Measurements from ENCODE around the gene FBRSL1. TPM values are rescaled to one million over a fixed set of nuclear protein-coding genes. Genes with fewer than 3 reads are reported as not detected.

The FBRSL1 gene
- total RNA-seq, 1 donor = 13.5 TPM

- H3K4me3 ChIP-seq (ENCODE audit: low read length) = no peak overlapping the region
- H3K4me1 ChIP-seq (ENCODE audit: insufficient read depth, low read length) = no peaks in the 10 kb centered on the region
- H3K27me3 ChIP-seq (ENCODE audit: insufficient read depth, low read length) = no peaks in the 10 kb centered on the region
- no peaks in the 10 kb centered on the region for H3K9me3 ChIP-seq (ENCODE audit: low read depth, low read length)
Measured at GRCh38 chr12:132533584-132533958, 43.6 kb downstream of the FBRSL1 start.

GRCh38 chr12:132534076-132534475, 44.1 kb downstream of the FBRSL1 start:
- no peaks in the 10 kb centered on the region for H3K27me3 ChIP-seq (ENCODE audit: insufficient read depth, low read length)
- no peaks in the 10 kb centered on the region for H3K9me3 ChIP-seq (ENCODE audit: low read depth, low read length)
- no peaks in the 10 kb centered on the region for H3K4me1 ChIP-seq (ENCODE audit: insufficient read depth, low read length)
- no peak overlapping the region for H3K4me3 ChIP-seq (ENCODE audit: low read length)

GRCh38 chr12:132535019-132535418, 45.1 kb downstream of the FBRSL1 start:
- Histone ChIP-seq H3K4me1 (ENCODE audit: insufficient read depth, low read length) (no peaks in the 10 kb centered on the region), H3K27me3 (ENCODE audit: insufficient read depth, low read length) (no peaks in the 10 kb centered on the region), H3K9me3 (ENCODE audit: low read depth, low read length) (no peaks in the 10 kb centered on the region), H3K4me3 (ENCODE audit: low read length) (no peak overlapping the region)

- no peaks in the 10 kb centered on the region for H3K4me1 ChIP-seq (ENCODE audit: insufficient read depth, low read length)
Measured at GRCh38 chr12:132536102-132536876, 46.3 kb downstream of the FBRSL1 start.

GRCh38 chr12:132537049-132537448, 47.1 kb downstream of the FBRSL1 start:
- Histone ChIP-seq H3K4me3 (ENCODE audit: low read length) (no peak overlapping the region), H3K9me3 (ENCODE audit: low read depth, low read length) (no peaks in the 10 kb centered on the region), H3K4me1 (ENCODE audit: insufficient read depth, low read length) (no peaks in the 10 kb centered on the region), H3K27me3 (ENCODE audit: insufficient read depth, low read length) (no peaks in the 10 kb centered on the region)

More at GRCh38 chr12:132536102-132536876, 46.3 kb downstream of the FBRSL1 start:
- Histone ChIP-seq H3K9me3 (ENCODE audit: low read depth, low read length) (no peaks in the 10 kb centered on the region), H3K4me3 (ENCODE audit: low read length) (no peak overlapping the region), H3K27me3 (ENCODE audit: insufficient read depth, low read length) (no peaks in the 10 kb centered on the region)

DNA sequence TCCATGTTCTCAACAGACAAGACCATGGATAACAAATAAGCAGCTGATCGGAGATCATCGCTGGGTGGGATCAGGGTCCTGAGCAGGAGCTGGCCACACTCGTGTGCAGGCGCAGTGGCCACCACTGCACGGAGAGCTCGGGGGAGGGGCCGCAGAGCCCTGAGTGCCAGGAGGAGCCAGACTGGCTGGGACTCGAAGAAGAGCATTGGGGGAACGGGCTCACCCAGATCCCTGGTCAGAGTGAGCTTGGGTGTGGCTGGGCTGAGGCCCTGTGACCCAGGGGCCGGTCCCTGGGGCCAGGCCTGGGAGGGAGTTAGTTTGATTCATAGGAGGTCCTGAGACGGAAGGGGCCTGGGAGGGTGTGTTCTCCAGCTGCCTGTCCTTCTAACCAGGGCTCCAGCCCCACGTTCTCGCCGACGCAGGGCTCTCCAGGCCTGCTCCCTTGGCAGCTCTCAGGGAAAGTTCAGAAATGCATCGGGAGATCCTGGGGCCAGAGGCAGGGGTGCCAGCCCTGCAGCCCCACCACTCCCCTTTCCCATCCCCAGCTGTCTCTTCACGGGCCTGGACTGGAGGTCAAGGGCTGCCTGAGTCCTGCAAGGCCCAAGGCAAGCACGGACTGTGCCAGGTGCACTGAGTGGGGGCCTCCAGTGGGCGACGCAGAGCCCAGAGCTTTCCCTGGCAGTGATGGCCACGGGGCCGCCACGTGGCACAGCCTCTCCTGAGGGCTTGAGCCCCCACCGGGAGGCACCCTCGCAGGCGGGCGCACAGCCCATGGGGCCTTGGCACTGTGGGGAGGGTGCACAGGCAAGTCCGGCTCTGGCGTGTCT, 48.1 kb downstream of the FBRSL1 start:
- Histone ChIP-seq H3K4me1 (ENCODE audit: insufficient read depth, low read length) (no peaks in the 10 kb centered on the region), H3K27me3 (ENCODE audit: insufficient read depth, low read length) (no peaks in the 10 kb centered on the region)

DNA sequence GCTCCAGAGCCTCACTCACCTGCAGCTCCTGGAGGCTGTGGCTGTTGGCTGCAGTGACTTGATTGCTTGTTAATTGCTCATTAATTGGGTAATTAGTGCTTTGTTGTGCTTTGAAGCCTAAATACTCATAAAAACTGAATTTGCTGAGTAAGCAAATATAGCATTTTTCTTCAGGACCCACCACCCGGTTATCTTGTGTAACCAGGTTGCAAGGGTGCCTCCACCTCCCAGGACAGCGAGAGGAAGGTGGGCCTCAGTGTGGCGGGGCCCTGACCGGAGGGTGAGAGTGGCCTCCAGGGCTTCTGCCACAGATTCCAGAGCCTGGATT, 48.7 kb downstream of the FBRSL1 start:
- H3K9me3 ChIP-seq (ENCODE audit: low read depth, low read length) = no peaks in the 10 kb centered on the region
- no peaks in the 10 kb centered on the region for H3K27me3 ChIP-seq (ENCODE audit: insufficient read depth, low read length)
- H3K4me3 ChIP-seq (ENCODE audit: low read length) = no peak overlapping the region
- H3K4me1 ChIP-seq (ENCODE audit: insufficient read depth, low read length) = no peaks in the 10 kb centered on the region

More for the DNA sequence above, 48.1 kb downstream of the FBRSL1 start:
- H3K9me3 ChIP-seq (ENCODE audit: low read depth, low read length) = no peaks in the 10 kb centered on the region
- H3K4me3 ChIP-seq (ENCODE audit: low read length) = no peak overlapping the region

GRCh38 chr12:132539016-132539773, 49.2 kb downstream of the FBRSL1 start:
- Histone ChIP-seq H3K27me3 (ENCODE audit: insufficient read depth, low read length) (no peaks in the 10 kb centered on the region), H3K4me3 (ENCODE audit: low read length) (no peak overlapping the region), H3K4me1 (ENCODE audit: insufficient read depth, low read length) (no peaks in the 10 kb centered on the region), H3K9me3 (ENCODE audit: low read depth, low read length) (no peaks in the 10 kb centered on the region)

GRCh38 chr12:132540436-132540835, 50.5 kb downstream of the FBRSL1 start:
- Histone ChIP-seq H3K4me3 (ENCODE audit: low read length) (no peak overlapping the region), H3K9me3 (ENCODE audit: low read depth, low read length) (no peaks in the 10 kb centered on the region), H3K27me3 (ENCODE audit: insufficient read depth, low read length) (no peaks in the 10 kb centered on the region), H3K4me1 (ENCODE audit: insufficient read depth, low read length) (no peaks in the 10 kb centered on the region)

DNA sequence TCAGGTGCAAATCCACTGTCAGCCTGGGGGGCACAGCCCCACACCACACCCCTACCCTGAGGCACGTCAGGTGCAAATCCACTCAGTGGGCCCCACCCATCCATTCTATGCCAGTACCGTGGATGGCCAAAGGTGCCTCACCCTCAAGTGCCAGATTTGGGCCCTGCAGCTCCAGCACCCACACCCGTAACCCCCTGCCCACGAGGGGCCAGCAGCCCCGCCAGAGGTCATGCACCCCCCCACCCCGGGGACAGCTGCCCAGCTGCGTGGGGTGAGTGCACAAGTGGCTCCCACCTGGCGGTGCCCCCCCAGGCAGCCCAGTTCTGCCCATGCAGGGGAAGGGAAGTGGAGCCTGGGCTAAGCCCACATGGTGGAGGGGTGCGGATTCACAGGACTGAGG, 51.2 kb downstream of the FBRSL1 start:
- no peaks in the 10 kb centered on the region for H3K27me3 ChIP-seq (ENCODE audit: insufficient read depth, low read length)
- H3K4me3 ChIP-seq (ENCODE audit: low read length) = no peak overlapping the region
- H3K4me1 ChIP-seq (ENCODE audit: insufficient read depth, low read length) = no peaks in the 10 kb centered on the region
- no peaks in the 10 kb centered on the region for H3K9me3 ChIP-seq (ENCODE audit: low read depth, low read length)

GRCh38 chr12:132541996-132542395, 52.0 kb downstream of the FBRSL1 start:
- no peaks in the 10 kb centered on the region for H3K27me3 ChIP-seq (ENCODE audit: insufficient read depth, low read length)
- H3K4me1 ChIP-seq (ENCODE audit: insufficient read depth, low read length) = no peaks in the 10 kb centered on the region
- H3K9me3 ChIP-seq (ENCODE audit: low read depth, low read length) = no peaks in the 10 kb centered on the region
- no peak overlapping the region for H3K4me3 ChIP-seq (ENCODE audit: low read length)

GRCh38 chr12:132542661-132543060, 52.7 kb downstream of the FBRSL1 start:
- H3K4me1 ChIP-seq (ENCODE audit: insufficient read depth, low read length) = no peaks in the 10 kb centered on the region
- H3K4me3 ChIP-seq (ENCODE audit: low read length) = no peak overlapping the region
- no peaks in the 10 kb centered on the region for H3K9me3 ChIP-seq (ENCODE audit: low read depth, low read length)
- no peaks in the 10 kb centered on the region for H3K27me3 ChIP-seq (ENCODE audit: insufficient read depth, low read length)

DNA sequence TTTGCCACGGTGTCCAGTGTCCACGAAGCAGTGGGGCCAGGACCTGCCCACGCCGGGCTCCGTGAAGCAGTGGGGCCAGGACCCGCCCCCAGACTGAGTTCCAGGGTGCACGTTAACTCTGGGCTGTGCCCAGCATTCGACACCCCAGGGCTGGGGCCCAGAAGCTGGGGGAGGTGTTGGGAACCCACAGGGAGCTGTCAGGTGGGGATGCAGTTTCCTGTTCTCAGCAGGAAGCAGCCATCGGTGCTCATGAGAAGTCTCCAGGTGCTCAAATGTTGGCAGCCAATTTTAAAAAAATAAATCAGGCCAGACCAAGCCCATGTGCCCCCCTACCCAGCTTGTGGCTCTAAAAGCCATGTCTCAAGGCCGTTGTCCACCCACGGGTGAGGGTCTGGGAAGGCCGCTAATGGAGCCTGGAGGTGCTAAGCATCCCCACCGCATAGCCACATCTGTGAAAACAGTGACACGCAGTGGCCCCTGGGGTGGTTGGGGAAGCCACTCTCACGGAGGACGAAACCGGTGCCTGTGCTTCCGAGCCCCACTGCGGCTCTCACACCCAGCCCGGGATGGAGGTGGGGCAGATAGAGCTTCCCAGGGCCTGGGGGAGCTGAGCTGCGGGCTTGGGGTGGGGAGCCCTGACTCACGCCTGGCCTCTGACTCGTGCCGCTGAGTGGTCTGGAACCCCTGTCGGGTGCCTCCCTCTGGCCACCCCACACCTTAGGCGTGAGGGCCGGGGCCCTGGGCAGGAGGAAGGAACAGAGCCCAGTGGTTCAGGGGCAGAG, 53.5 kb downstream of the FBRSL1 start:
- Histone ChIP-seq H3K4me3 (ENCODE audit: low read length) (no peak overlapping the region), H3K4me1 (ENCODE audit: insufficient read depth, low read length) (no peaks in the 10 kb centered on the region), H3K27me3 (ENCODE audit: insufficient read depth, low read length) (no peaks in the 10 kb centered on the region), H3K9me3 (ENCODE audit: low read depth, low read length) (no peaks in the 10 kb centered on the region)

DNA sequence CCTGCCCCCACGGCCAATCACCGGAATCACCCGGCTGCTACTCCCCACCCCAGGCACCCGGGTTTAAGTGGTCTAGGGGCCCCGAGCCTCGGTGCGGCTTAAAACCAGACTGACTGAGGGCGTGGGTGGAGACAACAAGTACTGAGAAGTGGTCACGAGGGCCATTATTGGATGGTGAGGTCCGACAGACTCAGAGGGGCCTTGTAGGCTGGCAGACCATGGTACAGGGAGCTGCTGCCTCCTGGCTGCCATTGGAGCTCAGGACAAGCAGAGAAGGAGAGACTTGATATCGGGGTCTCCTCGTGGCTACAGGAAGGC, 54.1 kb downstream of the FBRSL1 start:
- H3K27me3 ChIP-seq (ENCODE audit: insufficient read depth, low read length) = no peaks in the 10 kb centered on the region
- H3K9me3 ChIP-seq (ENCODE audit: low read depth, low read length) = no peaks in the 10 kb centered on the region
- no peaks in the 10 kb centered on the region for H3K4me1 ChIP-seq (ENCODE audit: insufficient read depth, low read length)
- H3K4me3 ChIP-seq (ENCODE audit: low read length) = no peak overlapping the region

DNA sequence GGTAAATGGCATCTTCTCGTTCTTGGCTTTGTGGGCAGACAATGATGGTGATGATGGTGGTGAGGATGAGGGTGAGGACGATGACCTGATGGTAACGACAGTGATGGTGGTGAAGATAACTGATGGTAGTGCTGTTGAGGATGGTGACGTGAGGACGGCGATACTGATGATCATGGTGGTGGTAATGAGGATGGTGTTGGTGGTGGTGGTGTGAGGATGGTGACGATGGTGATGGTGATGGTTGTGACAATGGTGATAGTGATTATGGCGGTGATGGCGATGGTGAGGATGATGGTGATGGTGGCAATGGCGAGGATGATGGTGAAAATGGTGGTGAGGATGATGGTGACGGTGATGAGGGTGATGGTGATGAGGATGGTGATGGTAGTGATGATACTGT, 54.5 kb downstream of the FBRSL1 start:
- Histone ChIP-seq H3K9me3 (ENCODE audit: low read depth, low read length) (no peaks in the 10 kb centered on the region), H3K4me3 (ENCODE audit: low read length) (no peak overlapping the region), H3K4me1 (ENCODE audit: insufficient read depth, low read length) (no peaks in the 10 kb centered on the region), H3K27me3 (ENCODE audit: insufficient read depth, low read length) (no peaks in the 10 kb centered on the region)

All from mononuclear cell (primary cell).